HG03139 (cell line): ENCODE data around the gene SORT1.

ENCODE experiments used
- ATAC-seq: cut with Tn5 transposase; IDR thresholded peaks from one replicate; pipeline ENCODE4 v1.9.1; 2021; ENCODE audit not compliant: unreplicated experiment

Gene SORT1

GRCh38 chr1:109263597-109264378 is 133.9 kb downstream of the SORT1 start:
- ATAC-seq = peak; percentile 74

GRCh38 chr1:109263234-109263596 is 134.5 kb downstream of the SORT1 start:
- no peak for ATAC-seq

- ATAC-seq = no peak
Observed at GRCh38 chr1:109262231-109263055, 135.3 kb downstream of the SORT1 start.

DNA sequence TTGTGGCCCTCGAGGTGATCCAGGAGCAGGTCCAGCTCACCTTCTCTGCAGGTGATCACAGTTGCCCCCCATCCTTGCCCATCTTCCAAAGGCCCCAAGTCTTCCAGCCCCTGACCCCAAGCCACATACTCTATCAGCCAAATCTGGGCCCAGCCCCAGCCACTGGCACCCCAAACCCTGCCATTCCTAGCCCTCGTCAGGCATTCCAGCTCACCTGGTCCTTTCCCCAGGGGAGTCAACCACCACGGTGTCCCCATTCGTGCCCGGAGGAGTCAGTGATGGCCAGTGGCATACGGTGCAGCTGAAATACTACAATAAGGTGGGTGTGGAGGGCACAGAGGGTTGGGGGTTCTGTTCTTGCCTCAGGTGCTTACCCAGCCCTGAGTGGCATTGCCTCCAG is 136.1 kb downstream of the SORT1 start:
- no peak for ATAC-seq

GRCh38 chr1:109261006-109261405 is 136.7 kb downstream of the SORT1 start:
- ATAC-seq = no peak

DNA sequence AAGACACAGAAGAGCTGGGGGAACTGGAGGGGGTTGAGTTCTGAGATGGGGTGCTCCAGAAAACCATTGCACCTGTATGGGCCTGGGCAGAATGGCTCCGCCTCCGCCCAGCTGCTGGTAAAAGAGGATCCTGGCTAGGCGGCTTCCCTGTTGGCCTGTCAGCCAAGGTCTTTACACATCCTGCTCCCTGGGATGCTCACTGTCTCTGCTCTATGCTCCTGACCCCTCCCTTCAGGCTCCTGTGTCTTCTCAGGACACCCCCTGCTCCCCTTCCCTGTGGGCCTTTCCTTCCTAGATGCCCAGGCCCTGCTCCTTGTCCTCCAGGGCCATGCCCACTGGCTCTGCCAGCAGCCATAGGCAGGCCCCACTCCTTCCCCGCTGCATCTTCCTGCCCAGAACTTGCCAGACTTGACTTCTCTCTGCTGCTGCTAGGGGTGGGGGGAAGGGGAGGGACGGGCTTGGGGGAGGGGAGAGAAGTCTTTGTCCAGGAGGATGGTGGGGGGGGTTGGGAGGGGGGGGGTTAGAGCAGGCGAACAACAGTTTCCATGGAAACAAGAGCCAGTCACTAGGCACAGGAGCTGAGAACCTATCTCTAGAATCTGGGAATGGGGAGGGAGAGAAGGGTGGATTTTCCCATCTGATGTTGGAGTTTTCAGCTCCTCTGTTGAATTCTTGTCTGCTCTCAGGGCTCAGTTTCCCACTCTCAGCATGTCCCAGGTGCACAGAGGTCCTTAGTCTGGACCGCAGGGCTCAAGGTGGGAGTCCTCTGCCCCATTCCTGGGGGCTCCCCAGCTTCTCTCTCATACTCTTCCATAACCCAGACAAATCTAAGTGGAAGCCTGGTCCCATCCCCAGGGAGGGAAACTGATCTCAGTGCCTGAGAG is 137.8 kb downstream of the SORT1 start:
- no peak for ATAC-seq
